ENCODE data around the gene SECISBP2. TPM values are rescaled to one million over a fixed set of nuclear protein-coding genes. Genes with fewer than 3 reads are reported as not detected.

The SECISBP2 gene
- total and polyA plus RNA-seq, 2 experiments from 2014 or later, result 77.7 to 86.8 TPM

GRCh38 chr9:89405826-89406225 lies 87.5 kb downstream of the SECISBP2 start (continued):
- no peak for TF ChIP-seq ZNF462 (CRISPR knock-in tag; IDR thresholded peaks at IDR 0.05)
- TF ChIP-seq ETS1 (IDR thresholded peaks at IDR 0.05), result no peak
- no peak for TF ChIP-seq NANOG (IDR thresholded peaks at IDR 0.05; ENCODE audit: borderline replicate concordance)
- TF ChIP-seq EZH2phosphoT487 (IDR thresholded peaks at IDR 0.05; ENCODE audit: unreplicated experiment), result no peak
- TF ChIP-seq CREB1 (CRISPR knock-in tag; IDR thresholded peaks at IDR 0.05; ENCODE audit: low read depth), result no peak
- no peak for TF ChIP-seq EZH2 (IDR thresholded peaks at IDR 0.05; ENCODE audit: low read depth, unreplicated experiment)

- peaks cover 7% of the 10 kb centered on the region; the same call in 1 of the 2 replicates for H4K20me1 ChIP-seq (replicated peaks; ENCODE audit: insufficient read depth)
- H3F3A ChIP-seq (replicated peaks; ENCODE audit: low read depth), result no peaks in the 10 kb centered on the region
- DNase-seq (ENCODE audit: low spot score), result no peak
- no peak overlapping the region for H3K27ac ChIP-seq (ENCODE audit: low read depth)
- no peak overlapping the region for H2AFZ ChIP-seq
- no peak overlapping the region for H3K4me3 ChIP-seq
- peaks cover 13% of the 10 kb centered on the region for H3K4me1 ChIP-seq (ENCODE audit: insufficient read depth)
- Mint-ChIP-seq H3K36me3 (ENCODE audit: low read depth) (peaks cover 31% of the 10 kb centered on the region; the same call in 2 of the 3 replicates), H3K9me3 (peaks cover 4% of the 10 kb centered on the region; the same call in 2 of the 3 replicates), H3K4me3 (no peak overlapping the region), H3K27me3 (ENCODE audit: insufficient read depth, low read depth, poor library complexity) (peaks cover 13% of the 10 kb centered on the region), H3K4me1 (peaks cover 26% of the 10 kb centered on the region), H3K27ac (no peak overlapping the region)
- TF ChIP-seq ZNF114 (CRISPR knock-in tag; IDR thresholded peaks at IDR 0.05) (no peak), NANOG (IDR thresholded peaks at IDR 0.05; ENCODE audit: borderline replicate concordance) (no peak)
- H3K36me3 ChIP-seq (ENCODE audit: insufficient read depth), result no peaks in the 10 kb centered on the region; the same call in 1 of the 2 replicates
- no peak overlapping the region for H3K4me2 ChIP-seq
- peaks cover 37% of the 10 kb centered on the region for H3K79me2 ChIP-seq (replicated peaks; ENCODE audit: insufficient read depth)
- H3K9me2 ChIP-seq (ENCODE audit: insufficient read depth), result no peaks in the 10 kb centered on the region
- no peaks in the 10 kb centered on the region for H3K27me3 ChIP-seq (ENCODE audit: insufficient read depth)
- no peak for ATAC-seq
Measured at GRCh38 chr9:89407070-89407469, 88.8 kb downstream of the SECISBP2 start.

Data from GM23338 (cell line).